A673 (cell line): Measurements from ENCODE around the gene ROMO1.

Experiments used
- CTCF ChIP-seq: fragments of 300-800, 200-600 bp; sonication (generic); conservative IDR thresholded peaks from 2 replicates; pipeline ENCODE4 v1.5.1; 2017; ENCODE audit warnings: low read depth, mild to moderate bottlenecking, antibody characterized with exemption, low read length, moderate library complexity, mixed read lengths
- EZH2 ChIP-seq: fragments of 200-600 bp; sonication (generic); IDR thresholded peaks from 2 replicates; pipeline ENCODE4 v1.6.1; 2017; ENCODE audit warnings: borderline replicate concordance, low read depth, mild to moderate bottlenecking, mixed read lengths, antibody characterized with exemption, low read length; ENCODE audit not compliant: poor library complexity, severe bottlenecking

- TF ChIP-seq CTCF (no peak), EZH2 (no peak)
Observed at GRCh38 chr20:35698298-35699126, 693 bp upstream of the ROMO1 start.
